Stimulated activated CD4-positive, alpha-beta T cell treated with anti-CD3 and anti-CD28 coated beads, Interleukin-15, amount 100 ng/mL, for 24 hours (primary cell): ENCODE measurements around the gene ZNF592.

Source experiments
- DNase-seq: peaks from one replicate; pipeline ENCODE4 v3.0.0-alpha.2; 2020

The ZNF592 gene

DNA sequence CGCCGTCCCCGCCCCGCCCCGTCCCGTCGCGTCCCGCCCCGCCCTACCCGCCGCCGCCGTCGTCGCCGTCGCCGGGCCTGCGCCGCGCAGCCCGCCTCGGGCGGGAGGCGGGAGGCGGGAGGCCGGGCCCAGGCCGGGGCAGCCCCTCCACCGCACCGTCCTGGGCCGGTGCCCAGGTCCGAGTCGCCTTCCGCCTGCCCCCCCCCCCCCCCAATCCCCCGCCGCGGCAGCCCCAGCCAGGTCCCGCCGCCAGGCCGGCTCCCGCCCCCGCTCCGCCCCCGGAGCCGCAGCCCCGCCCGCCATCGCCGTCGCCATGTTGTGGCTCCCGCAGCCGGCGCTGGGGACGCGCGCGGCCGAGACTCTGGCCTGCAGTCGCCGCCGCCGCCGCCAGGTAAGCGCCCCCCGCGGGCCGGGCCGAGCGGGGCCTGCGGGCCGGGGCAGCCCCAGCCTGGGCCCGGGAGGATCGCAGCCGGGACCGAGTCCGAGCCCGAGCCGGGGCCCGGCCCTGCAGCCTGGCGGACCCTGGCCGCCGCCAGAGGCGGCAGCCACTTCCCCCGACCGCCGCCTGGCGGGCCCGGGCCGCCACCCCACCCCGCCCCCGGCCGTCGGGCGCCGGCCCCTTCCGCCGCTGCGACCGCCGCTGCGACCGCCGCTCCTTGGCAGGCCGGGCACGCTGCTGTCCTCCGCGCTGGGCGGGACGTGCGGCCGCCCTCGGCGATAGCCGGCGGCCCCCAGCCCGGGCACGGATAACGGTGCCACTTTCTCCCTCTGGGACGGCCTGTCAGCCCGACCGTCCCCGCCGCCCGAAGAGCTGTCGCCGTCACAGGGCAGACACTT is at the start of gene ZNF592:
Gene ZNF592, plus strand, starts transcription at position 319 of the 837 bp plus-strand sequence. CDS start 34,084 bp downstream, outside the sequence.
- DNase-seq, result peak; percentile 85

- peak; percentile 21 for DNase-seq
Measured at GRCh38 chr15:84699538-84700191, 48.7 kb upstream of the ZNF592 start.

DNA sequence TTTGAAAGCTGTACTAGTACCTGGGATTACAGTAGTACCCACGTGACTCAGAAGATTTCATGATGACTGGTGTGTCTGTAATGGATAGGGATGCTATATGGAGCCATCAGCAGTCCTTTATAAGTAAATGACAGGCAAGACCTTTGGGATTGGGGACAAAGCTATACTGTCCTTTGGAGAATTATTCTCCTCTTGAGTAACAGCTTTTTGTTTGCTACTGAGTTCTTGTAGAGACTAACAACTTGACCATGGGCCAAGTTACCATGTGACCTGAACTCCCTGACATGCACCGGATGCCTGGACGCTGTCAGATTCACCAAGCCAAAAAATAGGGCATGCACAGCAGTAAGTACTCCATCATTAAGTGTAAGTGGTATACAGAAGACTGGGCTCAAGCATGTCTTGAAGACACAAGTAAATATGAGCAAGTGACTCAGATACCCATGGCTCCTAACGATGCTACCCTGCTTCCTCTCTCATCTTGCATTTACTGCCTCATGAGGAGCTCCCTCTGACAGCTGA is 45.4 kb upstream of the ZNF592 start:
- no peak for DNase-seq

- no peak for DNase-seq
Measured at GRCh38 chr15:84703808-84704207, 44.6 kb upstream of the ZNF592 start.

DNA sequence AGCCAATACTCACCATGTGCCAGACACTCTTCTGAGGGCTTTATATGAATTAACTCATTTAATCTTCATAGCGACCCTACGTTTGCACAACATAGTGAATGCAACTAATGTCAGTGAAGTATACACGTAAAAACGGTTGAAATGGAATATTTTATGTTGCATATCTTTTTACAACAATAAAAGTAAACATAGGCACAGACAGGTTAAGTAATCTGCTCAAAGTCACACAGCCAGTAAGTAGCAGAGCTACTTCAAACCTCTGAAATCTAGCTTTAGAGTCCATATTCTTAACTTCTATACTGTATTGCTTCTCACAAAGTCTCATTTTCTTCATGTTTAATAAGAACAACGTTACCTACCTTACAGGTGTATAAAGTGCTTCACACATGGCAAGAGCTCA is 34.0 kb upstream of the ZNF592 start:
- DNase-seq, result no peak

GRCh38 chr15:84714821-84715220 is 33.6 kb upstream of the ZNF592 start:
- DNase-seq, result no peak

GRCh38 chr15:84715441-84716035 is 32.9 kb upstream of the ZNF592 start:
- DNase-seq, result peak; percentile 76

DNA sequence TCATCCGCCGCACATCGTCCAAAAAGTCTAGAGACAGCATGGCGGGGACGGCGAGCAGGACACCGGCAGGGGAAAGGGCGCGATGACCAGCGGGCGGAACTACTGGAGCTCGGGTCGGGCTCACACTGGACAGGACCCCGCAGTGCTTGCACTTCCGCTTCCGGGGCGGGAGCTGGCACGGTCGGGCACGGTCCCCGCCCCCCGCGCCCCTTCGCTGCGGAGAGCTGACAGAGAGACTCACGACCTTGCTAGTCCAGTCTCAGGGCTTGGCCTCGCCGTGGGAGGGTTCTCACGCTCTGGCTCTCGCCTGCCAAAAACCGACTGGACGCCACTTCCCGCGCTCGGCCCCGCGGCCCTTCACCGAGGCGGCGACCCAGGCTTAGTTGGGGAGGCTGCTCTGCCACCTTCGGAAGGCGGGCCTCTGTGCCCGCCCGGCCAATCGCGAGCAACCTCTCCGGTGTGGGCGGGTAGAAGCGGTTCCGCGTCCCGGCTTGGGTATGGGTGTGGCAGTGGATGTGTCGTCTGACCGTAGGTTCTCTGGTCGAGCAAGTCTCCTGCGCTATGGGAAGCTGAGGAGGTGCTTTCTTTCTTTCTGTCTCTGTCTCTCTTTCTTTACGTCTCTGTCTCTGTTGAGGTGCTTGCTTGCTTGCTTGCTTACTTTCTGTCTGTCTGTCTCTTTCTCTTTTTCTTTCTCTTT is 32.2 kb upstream of the ZNF592 start, which contains the start of gene SEC11A:
Gene SEC11A, minus strand, starts transcription at position 104 of the 697 bp plus-strand sequence. Its CDS starts 64 bp downstream, at position 40.
- DNase-seq, result peak; percentile 95

- DNase-seq, result no peak
Measured at GRCh38 chr15:84721371-84721770, 27.0 kb upstream of the ZNF592 start.

GRCh38 chr15:84722628-84723027 is 25.8 kb upstream of the ZNF592 start:
- DNase-seq, result no peak

- no peak for DNase-seq
Measured at GRCh38 chr15:84725001-84725491, 23.3 kb upstream of the ZNF592 start.

GRCh38 chr15:84727429-84727828 is 21.0 kb upstream of the ZNF592 start:
- DNase-seq, result no peak

DNA sequence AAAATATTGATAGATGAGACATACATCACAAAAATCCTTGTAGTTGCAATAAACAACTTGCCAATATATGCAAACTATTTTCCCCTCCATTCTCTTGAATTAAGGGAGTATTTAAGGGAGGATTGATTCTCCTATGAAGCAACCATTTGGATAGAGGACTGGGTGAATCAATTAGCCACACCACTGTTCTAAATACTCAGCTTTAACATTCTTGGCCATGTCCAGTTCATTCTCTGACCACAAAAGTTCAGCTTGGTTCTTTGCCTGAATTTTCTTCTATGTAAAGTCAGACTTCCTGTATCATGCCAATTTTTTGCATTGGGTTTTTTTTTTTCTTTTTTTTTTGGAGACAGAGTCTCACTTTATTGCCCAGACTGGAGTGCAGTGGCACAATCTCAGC is 16.6 kb upstream of the ZNF592 start:
- DNase-seq, result no peak

DNA sequence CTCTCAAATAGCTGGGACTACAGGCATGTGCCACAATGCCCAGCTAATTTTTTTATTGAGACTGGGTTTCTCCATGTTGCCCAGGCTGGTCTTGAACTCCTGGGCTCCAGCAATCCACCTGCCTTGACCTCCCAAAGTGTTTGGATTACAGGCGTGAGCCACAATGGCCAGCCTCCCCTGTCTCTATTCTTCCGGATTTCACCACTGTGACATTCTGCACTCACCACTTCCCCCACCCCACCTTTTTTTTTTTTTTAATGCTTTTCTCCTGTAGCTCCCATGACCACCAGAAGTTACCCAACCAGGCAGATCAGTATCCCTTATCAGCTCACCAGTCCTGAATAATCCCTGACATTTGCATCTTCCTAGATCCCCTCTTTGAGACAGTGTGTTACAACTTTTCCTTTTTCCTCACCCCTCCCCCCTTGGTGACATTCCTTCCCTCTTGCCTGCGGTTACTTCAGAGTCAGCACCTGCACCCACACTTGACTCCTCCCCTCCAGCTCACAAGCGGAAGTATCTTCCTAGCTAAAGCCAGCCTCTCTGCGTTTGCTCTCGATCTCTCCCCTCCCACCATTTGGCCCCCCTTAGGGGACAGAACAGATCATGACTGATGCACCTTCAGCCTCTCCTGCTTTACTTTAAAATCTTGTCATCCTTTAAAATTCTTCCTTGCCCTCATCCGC is 13.5 kb upstream of the ZNF592 start:
- DNase-seq, result peak; percentile 83

GRCh38 chr15:84735480-84736061 is 12.8 kb upstream of the ZNF592 start:
- peak; percentile 50 for DNase-seq

DNA sequence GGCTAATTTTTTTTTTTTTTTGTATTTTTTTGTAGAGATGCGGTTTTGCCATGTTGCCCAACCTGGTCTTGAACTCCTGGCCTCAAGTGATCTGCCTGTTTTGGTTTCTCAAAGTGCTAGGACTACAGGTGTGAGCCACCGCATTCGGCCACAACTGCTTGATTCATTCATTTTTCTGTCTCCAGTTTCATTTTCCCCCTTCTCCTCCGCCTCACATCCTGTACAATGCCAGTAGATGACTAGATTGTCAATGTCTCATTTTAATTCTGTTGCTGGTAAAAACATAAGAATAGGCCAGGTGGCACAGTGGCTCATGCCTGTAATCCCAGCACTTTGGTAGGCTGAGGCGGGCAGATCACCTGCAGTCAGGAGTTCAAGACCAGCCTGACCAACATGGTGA is 12.0 kb upstream of the ZNF592 start:
- peak; percentile 80 for DNase-seq

- no peak for DNase-seq
Measured at GRCh38 chr15:84737005-84737404, 11.4 kb upstream of the ZNF592 start.

DNA sequence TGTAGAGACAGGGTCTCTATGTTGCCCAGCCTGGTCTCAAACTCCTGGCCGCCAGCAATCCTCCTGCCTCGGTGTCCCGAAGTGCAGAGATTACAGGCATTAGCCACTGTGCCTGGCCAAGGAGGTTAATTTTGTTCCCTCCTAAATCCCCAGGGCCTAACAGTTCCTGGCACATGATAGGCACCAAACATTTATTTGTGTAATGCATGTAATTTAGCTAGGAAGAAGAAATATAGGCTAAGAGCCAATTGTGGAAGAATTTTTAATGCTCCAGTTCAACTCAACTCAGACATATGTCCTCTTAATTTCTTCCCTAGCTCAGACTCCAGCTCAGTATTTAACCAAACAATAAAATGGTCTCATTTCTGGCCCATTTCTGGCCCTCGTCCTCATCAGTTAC is 7.7 kb upstream of the ZNF592 start:
- no peak for DNase-seq

DNA sequence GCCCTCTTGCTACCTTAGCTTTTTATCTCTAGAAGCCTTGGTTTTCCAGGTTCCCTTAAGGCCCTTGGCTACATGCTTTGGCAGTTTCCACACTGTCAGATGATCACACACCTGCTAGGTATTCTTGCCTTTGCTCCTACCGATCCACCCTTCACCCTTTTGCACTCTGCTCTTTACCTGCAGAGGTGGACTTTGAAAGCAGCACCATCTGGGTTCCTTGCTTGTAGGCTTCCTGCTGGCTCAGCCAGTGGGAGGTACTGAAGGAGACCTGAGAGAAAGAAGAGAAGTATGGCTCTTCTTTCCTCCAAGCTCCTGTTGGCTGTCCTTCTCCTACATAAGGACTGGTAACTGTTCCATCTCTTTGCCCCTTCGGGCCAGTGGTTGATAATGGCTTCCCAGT is 7.3 kb upstream of the ZNF592 start:
- no peak for DNase-seq

- peak; percentile 78 for DNase-seq
Measured at GRCh38 chr15:84747416-84748273, 747 bp upstream of the ZNF592 start.
